C4-2B (cell line): ENCODE measurements around the gene FOLR3.
"Not testable (repeated sequence)": the region's sequence is repeated elsewhere in the genome, so short reads cannot be mapped to it uniquely, and the experiment has no call there.

Source experiments
- ZFX ChIP-seq: fragments of 450-650 bp; IDR thresholded peaks from 2 replicates; pipeline ENCODE4 v1.6.1; 2017
- TF ChIP-seq, protein P1 (sequence below): fragments of 450-650 bp; conservative IDR thresholded peaks from 2 replicates; pipeline ENCODE4 v1.5.1; 2017; ENCODE audit warnings: mild to moderate bottlenecking

DNA sequence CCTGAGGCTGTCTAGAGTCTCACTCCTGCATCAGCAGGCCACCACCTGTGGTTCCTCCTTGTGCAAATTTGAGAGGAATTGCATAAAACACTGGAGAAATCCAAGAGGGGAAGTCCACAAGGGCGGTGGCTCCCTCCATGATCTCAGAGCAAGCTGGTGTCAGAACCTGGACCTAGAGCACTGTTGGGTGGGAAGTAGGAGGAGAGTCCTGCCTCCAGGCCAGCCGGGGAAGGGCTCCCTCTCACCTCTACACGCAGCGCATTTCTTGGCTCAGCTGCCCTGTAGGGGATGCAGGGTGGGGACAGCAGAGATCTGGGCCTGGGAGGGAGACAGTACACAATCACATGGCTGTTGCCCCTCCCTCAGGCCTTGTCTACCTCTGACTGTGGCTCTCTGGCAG, 36.5 kb downstream of the FOLR3 start:
- TF ChIP-seq, protein P1, sequence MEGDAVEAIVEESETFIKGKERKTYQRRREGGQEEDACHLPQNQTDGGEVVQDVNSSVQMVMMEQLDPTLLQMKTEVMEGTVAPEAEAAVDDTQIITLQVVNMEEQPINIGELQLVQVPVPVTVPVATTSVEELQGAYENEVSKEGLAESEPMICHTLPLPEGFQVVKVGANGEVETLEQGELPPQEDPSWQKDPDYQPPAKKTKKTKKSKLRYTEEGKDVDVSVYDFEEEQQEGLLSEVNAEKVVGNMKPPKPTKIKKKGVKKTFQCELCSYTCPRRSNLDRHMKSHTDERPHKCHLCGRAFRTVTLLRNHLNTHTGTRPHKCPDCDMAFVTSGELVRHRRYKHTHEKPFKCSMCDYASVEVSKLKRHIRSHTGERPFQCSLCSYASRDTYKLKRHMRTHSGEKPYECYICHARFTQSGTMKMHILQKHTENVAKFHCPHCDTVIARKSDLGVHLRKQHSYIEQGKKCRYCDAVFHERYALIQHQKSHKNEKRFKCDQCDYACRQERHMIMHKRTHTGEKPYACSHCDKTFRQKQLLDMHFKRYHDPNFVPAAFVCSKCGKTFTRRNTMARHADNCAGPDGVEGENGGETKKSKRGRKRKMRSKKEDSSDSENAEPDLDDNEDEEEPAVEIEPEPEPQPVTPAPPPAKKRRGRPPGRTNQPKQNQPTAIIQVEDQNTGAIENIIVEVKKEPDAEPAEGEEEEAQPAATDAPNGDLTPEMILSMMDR, result not testable (repeated sequence)
- not testable (repeated sequence) for TF ChIP-seq ZFX
